CD4-positive, alpha-beta memory T cell (primary cell): ENCODE results near the gene EDC4. TPM values are rescaled to one million over a fixed set of nuclear protein-coding genes. Genes with fewer than 3 reads are reported as not detected.
A peak's percentile ranks its signal among the peaks of the same experiment; 100 is the strongest.

ENCODE experiments used
- CTCF ChIA-PET: fragments of 350-600 bp; sonication (Branson Sonifier 250); formaldehyde crosslinking; loops from one replicate; lab custom pipeline; 2021; ENCODE audit warnings: inconsistent platforms; ENCODE audit not compliant: partially characterized antibody; lab: Charles Lee
- POLR2A ChIA-PET: fragments of 350-600 bp; sonication (Branson Sonifier 250); formaldehyde crosslinking; loops from one replicate; lab custom pipeline; 2021; ENCODE audit not compliant: partially characterized antibody; lab: Charles Lee
- DNase-seq, 5 donors: peaks; one replicate each; pipeline versions ENCODE4 v3.0.0 to v3.0.0-alpha.2; 2020 to 2022; ENCODE audit warnings: mixed read lengths in 1 of 5
- H3K27ac ChIP-seq: one replicate; pipeline ENCODE4 v1.7.0; 2013; ENCODE audit warnings: low read depth, low read length
- H3K27me3 ChIP-seq: 2 replicates; pipeline ENCODE4 v1.7.0; 2013; ENCODE audit warnings: mild to moderate bottlenecking, low read length, moderate library complexity; ENCODE audit not compliant: insufficient read depth
- H3K36me3 ChIP-seq: 2 replicates; pipeline ENCODE4 v1.7.0; 2013; ENCODE audit warnings: mild to moderate bottlenecking, low read length, moderate library complexity; ENCODE audit not compliant: insufficient read depth
- H3K4me1 ChIP-seq: 2 replicates; pipeline ENCODE4 v1.7.0; 2013; ENCODE audit warnings: mild to moderate bottlenecking, low read length, moderate library complexity; ENCODE audit not compliant: insufficient read depth
- H3K4me3 ChIP-seq, 2 donors: one replicate each; pipeline ENCODE4 v1.7.0; 2013; ENCODE audit warnings: low read length in 2 of 2, mild to moderate bottlenecking in 1 of 2
- H3K9me3 ChIP-seq, 2 donors: one replicate each; pipeline ENCODE4 v1.7.0; 2013; ENCODE audit warnings: low read length in 2 of 2, control low read depth in 1 of 2; ENCODE audit not compliant: control insufficient read depth in 1 of 2
- H3K27ac Mint-ChIP-seq, 7 donors: one replicate each; pipeline ENCODE4 v1.8.0; 2020 to 2021; ENCODE audit warnings: mixed read lengths in 7 of 7, mild to moderate bottlenecking in 6 of 7, inconsistent platforms in 3 of 7, moderate library complexity in 3 of 7
- H3K27me3 Mint-ChIP-seq, 2 donors: one replicate each; pipeline ENCODE4 v1.8.0; 2020 to 2021; ENCODE audit warnings: mixed read lengths in 2 of 2
- H3K36me3 Mint-ChIP-seq, 2 donors: one replicate each; pipeline ENCODE4 v1.8.0; 2020 to 2021; ENCODE audit warnings: mixed read lengths in 2 of 2, inconsistent platforms in 1 of 2, mild to moderate bottlenecking in 1 of 2
- H3K4me1 Mint-ChIP-seq, 4 donors: one replicate each; pipeline ENCODE4 v1.8.0; 2020 to 2021; ENCODE audit warnings: mixed read lengths in 4 of 4, mild to moderate bottlenecking in 1 of 4
- H3K4me3 Mint-ChIP-seq, 8 donors: one replicate each; pipeline ENCODE4 v1.8.0; 2020 to 2021; ENCODE audit warnings: mixed read lengths in 8 of 8, mild to moderate bottlenecking in 7 of 8, moderate library complexity in 6 of 8, inconsistent platforms in 3 of 8
- H3K9me3 Mint-ChIP-seq, 8 donors: one replicate each; pipeline ENCODE4 v1.8.0; 2020 to 2021; ENCODE audit warnings: mixed read lengths in 8 of 8, mild to moderate bottlenecking in 5 of 8, inconsistent platforms in 3 of 8, moderate library complexity in 1 of 8
- intact Hi-C: fragments of 100-400 bp; cut with micrococcal nuclease; formaldehyde crosslinking; loops from one replicate; pipeline ENCODE4 v1.15.1; 2023
- polyA plus RNA-seq, 2 donors: library from polyadenylated mRNA; unstranded; fragments of 300-500 nt; fragmentation: Illumina TruSeq; gene quantifications; one replicate each; pipeline ENCODE4 v1.2.3, GENCODE V29; 2021
- total RNA-seq, 2 experiments: library from RNA; stranded (reverse); gene quantifications; one replicate each; pipeline ENCODE4 v1.2.3, GENCODE V29; 2021

The EDC4 gene
- total and polyA plus RNA-seq, 4 experiments from 2014 or later = 18.5 to 144 (median 89.4) TPM

- Histone ChIP-seq H3K27me3 (no peaks in the 10 kb centered on the region), H3K4me1 (peaks cover 49% of the 10 kb centered on the region), H3K9me3 (no peaks in the 10 kb centered on the region), H3K36me3 (no peaks in the 10 kb centered on the region), H3K4me3 (peak overlapping the region; percentile 64 to 99), H3K27ac (peak overlapping the region; percentile 98)
- Mint-ChIP-seq H3K4me1 (peaks cover 29 to 57% (median 44%) of the 10 kb centered on the region in 4 donors), H3K27me3 (no peaks in the 10 kb centered on the region), H3K9me3 (peaks cover 0 to 2% (median 0%) of the 10 kb centered on the region in 8 donors), H3K4me3 (peak overlapping the region; percentile 93 to 98 (median 94)), H3K27ac (peak overlapping the region; percentile 94 to 99 (median 97)), H3K36me3 (peaks cover 0 to 17% of the 10 kb centered on the region in 2 donors)
- intact Hi-C loops = loop anchor here (1.0 to 2.0 kb wide), 2 partner anchors 92 to 281 kb away; partner anchors contain the start of gene CTCF
- POLR2A ChIA-PET = interaction anchor here (0.9 to 5.2 kb wide), 14 partner anchors 8 to 362 kb away, joined by 3 to 60 read pairs (median 6); partner anchors contain the start of genes ACD, ATP6V0D1, CTCF and EDC4
- CTCF ChIA-PET = interaction anchor here (0.9 to 3.3 kb wide), 4 partner anchors 10 to 296 kb away, joined by 3 to 14 read pairs (median 9); no protein-coding TSS in a partner anchor
- DNase-seq = no peak
Observed at GRCh38 chr16:67843343-67843765, 29.5 kb upstream of the EDC4 start.

- Histone ChIP-seq H3K27ac (peak overlapping the region; percentile 98), H3K4me3 (no peak overlapping the region), H3K27me3 (no peaks in the 10 kb centered on the region), H3K36me3 (no peaks in the 10 kb centered on the region), H3K9me3 (no peaks in the 10 kb centered on the region), H3K4me1 (peaks cover 52% of the 10 kb centered on the region)
- DNase-seq = no peak
- Mint-ChIP-seq H3K36me3 (peaks cover 0 to 17% of the 10 kb centered on the region in 2 donors), H3K4me3 (peak overlapping the region; percentile 28 to 98 (median 74)), H3K27me3 (no peaks in the 10 kb centered on the region), H3K9me3 (peaks cover 0 to 2% (median 0%) of the 10 kb centered on the region in 8 donors), H3K27ac (peak overlapping the region in 6 of 7 donors; percentile 62 to 98 (median 96)), H3K4me1 (peaks cover 34 to 61% (median 48%) of the 10 kb centered on the region in 4 donors)
- intact Hi-C loops = no loop called here
- POLR2A ChIA-PET = interaction anchor here (0.6 to 5.2 kb wide), 18 partner anchors 9 to 363 kb away, joined by 3 to 60 read pairs (median 4); partner anchors contain the start of genes ATP6V0D1, CARMIL2, CTCF and EDC4
- CTCF ChIA-PET = interaction anchor here (0.8 to 3.3 kb wide), 11 partner anchors 9 to 384 kb away, joined by 3 to 14 read pairs (median 4); partner anchors contain the start of genes EDC4, RANBP10 and TSNAXIP1
Observed at GRCh38 chr16:67844497-67844896, 28.4 kb upstream of the EDC4 start.

DNA sequence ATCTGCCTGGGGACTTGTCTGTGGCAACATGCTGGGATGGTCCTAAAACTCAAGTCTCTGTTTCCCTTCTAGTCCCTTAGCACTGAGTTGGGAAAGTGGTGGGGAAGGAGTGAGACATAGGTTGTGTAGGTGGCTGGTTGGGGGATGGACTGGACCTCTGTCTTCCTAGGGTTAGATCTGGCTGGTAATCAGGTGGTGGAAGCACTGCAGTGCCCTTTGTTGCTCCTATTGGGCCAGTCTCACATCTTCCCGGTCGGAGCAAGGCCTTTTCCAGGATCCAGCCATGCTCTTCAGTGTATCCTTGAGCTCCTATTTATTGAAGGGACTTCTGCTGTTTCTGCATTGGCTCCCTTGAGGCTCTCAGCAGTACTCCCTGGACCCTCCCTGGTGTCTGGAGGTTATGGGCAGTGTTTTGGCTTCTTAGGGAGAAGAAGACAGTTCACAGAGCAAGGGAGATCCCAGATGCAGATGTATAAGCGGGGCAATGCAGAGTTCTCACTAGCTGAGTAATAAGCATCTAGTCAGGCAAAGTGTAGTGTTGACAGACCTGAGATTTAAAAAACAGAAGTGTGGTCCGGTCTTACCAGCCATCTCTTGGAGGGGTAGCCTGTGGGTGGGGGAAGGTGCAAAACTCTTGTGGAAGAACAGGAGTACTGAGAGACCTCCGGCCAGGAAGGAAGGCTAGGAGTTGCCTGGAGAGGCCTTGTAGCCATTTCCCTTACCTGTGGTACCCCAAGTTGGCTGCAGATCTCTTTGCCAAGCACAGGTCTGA is 27.4 kb upstream of the EDC4 start:
- H3K4me3 Mint-ChIP-seq = peak overlapping the region; percentile 85 to 94 (median 89)
- intact Hi-C loops = loop anchor here (1.0 kb wide), 6 partner anchors 12 to 239 kb away; partner anchors contain the start of genes ACD, PARD6A, PSKH1 and RANBP10
- H3K27ac ChIP-seq = peak overlapping the region; percentile 80
- no peak for DNase-seq
- peak overlapping the region; percentile 85 to 98 (median 95) for H3K27ac Mint-ChIP-seq
- H3K36me3 Mint-ChIP-seq = peaks cover 0 to 17% of the 10 kb centered on the region in 2 donors
- no peaks in the 10 kb centered on the region for H3K27me3 ChIP-seq
- H3K4me3 ChIP-seq = peak overlapping the region; percentile 86 to 90
- H3K4me1 Mint-ChIP-seq = peaks cover 35 to 61% (median 47%) of the 10 kb centered on the region in 4 donors
- H3K36me3 ChIP-seq = no peaks in the 10 kb centered on the region
- ChIA-PET POLR2A (interaction anchor here (0.6 to 5.2 kb wide), 22 partner anchors 10 to 324 kb away, joined by 3 to 60 read pairs (median 4); partner anchors contain the start of genes ACD, DDX28, DUS2 and EDC4), CTCF (interaction anchor here (0.8 to 3.3 kb wide), 15 partner anchors 8 to 383 kb away, joined by 3 to 14 read pairs (median 5); partner anchors contain the start of genes ATP6V0D1, EDC4, NRN1L and RANBP10)
- no peaks in the 10 kb centered on the region for H3K9me3 ChIP-seq
- peaks cover 52% of the 10 kb centered on the region for H3K4me1 ChIP-seq
- no peaks in the 10 kb centered on the region for H3K27me3 Mint-ChIP-seq
- H3K9me3 Mint-ChIP-seq = peaks cover 0 to 2% (median 0%) of the 10 kb centered on the region in 8 donors

- no peak for DNase-seq
- no peaks in the 10 kb centered on the region for H3K9me3 ChIP-seq
- peaks cover 36 to 61% (median 47%) of the 10 kb centered on the region in 4 donors for H3K4me1 Mint-ChIP-seq
- CTCF ChIA-PET = interaction anchor here (1.1 to 3.3 kb wide), 8 partner anchors 9 to 382 kb away, joined by 3 to 14 read pairs (median 5); partner anchors contain the start of genes ATP6V0D1 and NRN1L
- intact Hi-C loops = loop anchor here (1.0 kb wide), 6 partner anchors 13 to 238 kb away; partner anchors contain the start of genes ACD, PARD6A, PSKH1 and RANBP10
- H3K27me3 Mint-ChIP-seq = no peaks in the 10 kb centered on the region
- peak overlapping the region; percentile 85 to 94 (median 89) for H3K4me3 Mint-ChIP-seq
- POLR2A ChIA-PET = interaction anchor here (0.7 to 5.2 kb wide), 23 partner anchors 10 to 438 kb away, joined by 3 to 60 read pairs (median 4); partner anchors contain the start of genes ACD, DDX28, DUS2 and EDC4
- peak overlapping the region; percentile 86 to 90 for H3K4me3 ChIP-seq
- H3K36me3 Mint-ChIP-seq = peaks cover 0 to 17% of the 10 kb centered on the region in 2 donors
- H3K9me3 Mint-ChIP-seq = peaks cover 0 to 2% (median 0%) of the 10 kb centered on the region in 8 donors
- no peaks in the 10 kb centered on the region for H3K36me3 ChIP-seq
- peak overlapping the region; percentile 80 for H3K27ac ChIP-seq
- H3K27ac Mint-ChIP-seq = peak overlapping the region; percentile 85 to 98 (median 95)
- H3K4me1 ChIP-seq = peaks cover 52% of the 10 kb centered on the region
- H3K27me3 ChIP-seq = no peaks in the 10 kb centered on the region
Observed at GRCh38 chr16:67846063-67846319, 26.9 kb upstream of the EDC4 start.

DNA sequence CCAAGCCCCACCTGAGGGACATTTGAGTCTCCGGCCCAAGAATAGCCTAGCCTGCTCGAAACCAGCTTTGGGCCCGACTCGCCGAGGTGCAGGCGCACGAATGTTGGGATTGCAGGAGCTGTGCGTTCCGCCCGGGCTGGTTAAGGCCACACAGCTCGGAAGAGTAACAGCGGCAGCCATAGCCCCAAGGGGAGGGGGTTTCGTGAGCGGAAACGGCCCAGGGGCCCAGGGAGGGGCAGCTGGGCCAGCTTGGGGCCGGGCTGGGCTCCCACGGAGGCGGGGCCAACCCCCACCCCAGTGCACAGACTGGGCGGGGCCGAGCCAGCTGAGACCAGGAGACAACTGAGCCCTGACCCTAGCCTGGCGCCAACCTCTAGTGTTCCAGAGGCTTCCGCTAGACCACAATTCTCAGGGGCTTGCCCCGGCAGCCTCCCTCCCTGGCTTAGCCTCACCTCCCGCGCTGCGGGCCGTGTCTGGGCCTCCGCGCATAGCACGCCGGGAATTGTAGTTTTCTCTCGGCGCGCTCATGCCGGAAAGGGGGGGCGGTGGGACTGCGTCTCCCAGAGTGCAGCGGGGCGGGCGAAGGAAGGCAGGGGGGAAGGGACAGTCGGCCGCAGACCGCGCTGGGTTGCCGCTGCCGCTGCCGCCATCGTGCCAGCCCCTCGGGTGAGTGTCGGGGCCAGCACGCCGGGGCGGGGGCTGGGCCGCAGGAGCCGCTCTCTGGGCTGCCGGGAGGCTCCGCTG is 26.4 kb upstream of the EDC4 start, which contains the start of gene NUTF2:
Gene NUTF2, plus strand, starts transcription at position 614 of the 744 bp plus-strand sequence. CDS start 18,198 bp downstream, outside the sequence.
- H3K4me1 Mint-ChIP-seq = peaks cover 34 to 58% (median 46%) of the 10 kb centered on the region in 4 donors
- intact Hi-C loops = loop anchor here (1.0 kb wide), 6 partner anchors 13 to 238 kb away; partner anchors contain the start of genes ACD, PARD6A, PSKH1 and RANBP10
- peak within 1 kb of the TSS; percentile 86 to 90 for H3K4me3 ChIP-seq
- H3K36me3 ChIP-seq = no peaks in the 10 kb centered on the region
- H3K27ac Mint-ChIP-seq = peak within 1 kb of the TSS; percentile 87 to 98 (median 95)
- H3K27me3 ChIP-seq = no peaks in the 10 kb centered on the region
- H3K9me3 Mint-ChIP-seq = peaks cover 0 to 2% (median 0%) of the 10 kb centered on the region in 8 donors
- peaks cover 0 to 17% of the 10 kb centered on the region in 2 donors for H3K36me3 Mint-ChIP-seq
- H3K27me3 Mint-ChIP-seq = no peaks in the 10 kb centered on the region
- H3K27ac ChIP-seq = peak within 1 kb of the TSS; percentile 80
- DNase-seq = peak; percentile 95 to 98 (median 96)
- POLR2A ChIA-PET = interaction anchor here (0.7 to 5.2 kb wide), 23 partner anchors 9 to 437 kb away, joined by 3 to 60 read pairs (median 4); partner anchors contain the start of genes ACD, DDX28, DUS2 and EDC4
- H3K4me3 Mint-ChIP-seq = peak within 1 kb of the TSS; percentile 87 to 94 (median 89)
- CTCF ChIA-PET = interaction anchor here (1.1 to 3.3 kb wide), 7 partner anchors 9 to 366 kb away, joined by 3 to 14 read pairs (median 5); partner anchors contain the start of genes ATP6V0D1 and NRN1L
- no peaks in the 10 kb centered on the region for H3K9me3 ChIP-seq
- H3K4me1 ChIP-seq = peaks cover 48% of the 10 kb centered on the region
